IMR-90 (cell line): ENCODE measurements around the gene IDH3G. TPM values are rescaled to one million over a fixed set of nuclear protein-coding genes. Genes with fewer than 3 reads are reported as not detected.

Experiments used
- ATAC-seq: fragments of 200-7000 bp; cut with Tn5 transposase; 2 replicates; pipeline ENCODE4 v1.9.1; 2020; ENCODE audit warnings: low read depth, mild to moderate bottlenecking, moderate library complexity
- BruUV-seq: library from RNA; stranded (reverse); fragments of 400-500 nt; replicated peaks from 2 replicates; lab custom pipeline; 2021; lab: Mats Ljungman, UMichigan
- CTCF ChIA-PET: fragments of 300-600 bp; formaldehyde crosslinking; extraction: SDS; loops from one replicate; lab custom pipeline; 2021; ENCODE audit warnings: antibody characterized with exemption; lab: Yijun Ruan, JAX
- POLR2A ChIA-PET: fragments of 300-600 bp; sonication (Branson Sonifier 250); formaldehyde crosslinking; loops from one replicate; lab custom pipeline; 2022; ENCODE audit warnings: antibody characterized with exemption; ENCODE audit not compliant: unreplicated experiment; lab: Charles Lee
- DNase-seq: peaks from one replicate; pipeline ENCODE4 v3.0.0; 2013
- H2AFZ ChIP-seq: replicated peaks from 2 replicates; pipeline ENCODE3; 2013; ENCODE audit warnings: low read length, mild to moderate bottlenecking; ENCODE audit not compliant: poor library complexity
- H2AK5ac ChIP-seq: 2 replicates; pipeline ENCODE4 v1.6.1; 2013; ENCODE audit warnings: low read depth, low read length, inconsistent platforms
- H2AK9ac ChIP-seq: replicated peaks from 2 replicates; pipeline ENCODE3; 2013; ENCODE audit warnings: mild to moderate bottlenecking, low read depth, low read length, moderate library complexity; ENCODE audit not compliant: poor library complexity
- H2BK120ac ChIP-seq: 2 replicates; pipeline ENCODE4 v1.6.1; 2013; ENCODE audit warnings: low read depth, low read length, inconsistent platforms
- H2BK15ac ChIP-seq: 3 replicates; pipeline ENCODE4 v1.6.1; 2013; ENCODE audit warnings: low read depth, low read length, inconsistent platforms
- H2BK20ac ChIP-seq: 2 replicates; pipeline ENCODE4 v1.6.1; 2013; ENCODE audit warnings: low read depth, mild to moderate bottlenecking, inconsistent platforms, low read length, moderate library complexity
- H2BK5ac ChIP-seq: 2 replicates; pipeline ENCODE4 v1.6.1; 2013; ENCODE audit warnings: mild to moderate bottlenecking, low read depth, low read length, inconsistent platforms; ENCODE audit not compliant: poor library complexity, severe bottlenecking
- H3K14ac ChIP-seq: replicated peaks from 2 replicates; pipeline ENCODE4 v1.6.1; 2013; ENCODE audit warnings: low read depth, low read length, inconsistent platforms
- H3K18ac ChIP-seq: 2 replicates; pipeline ENCODE4 v1.6.1; 2013; ENCODE audit warnings: low read depth, low read length, control low read depth
- H3K23ac ChIP-seq: 2 replicates; pipeline ENCODE4 v1.6.1; 2013; ENCODE audit warnings: low read depth, low read length, inconsistent platforms
- H3K27ac ChIP-seq: 2 replicates; pipeline ENCODE4 v1.5.1; 2013; ENCODE audit warnings: mild to moderate bottlenecking, control low read depth, low read length; ENCODE audit not compliant: insufficient read depth
- H3K27me3 ChIP-seq: 2 replicates; pipeline ENCODE4 v1.6.1; 2013; ENCODE audit warnings: low read length; ENCODE audit not compliant: control insufficient read depth, insufficient read depth
- H3K36me3 ChIP-seq: 2 replicates; pipeline ENCODE4 v1.6.1; 2013; ENCODE audit warnings: low read length, mixed read lengths; ENCODE audit not compliant: control insufficient read depth, insufficient read depth
- H3K4ac ChIP-seq: 2 replicates; pipeline ENCODE4 v1.6.1; 2013; ENCODE audit warnings: low read depth, low read length, inconsistent platforms
- H3K4me1 ChIP-seq: 2 replicates; pipeline ENCODE4 v1.6.1; 2013; ENCODE audit warnings: low read length, mixed read lengths; ENCODE audit not compliant: control insufficient read depth, insufficient read depth
- H3K4me2 ChIP-seq: 2 replicates; pipeline ENCODE4 v1.6.1; 2013; ENCODE audit warnings: low read depth, mild to moderate bottlenecking, control low read depth, low read length, moderate library complexity
- H3K4me3 ChIP-seq: 2 replicates; pipeline ENCODE4 v1.5.1; 2013; ENCODE audit warnings: low read depth, mild to moderate bottlenecking, control low read depth, low read length, moderate library complexity; ENCODE audit not compliant: insufficient read depth
- H3K56ac ChIP-seq: 2 replicates; pipeline ENCODE4 v1.6.1; 2013; ENCODE audit warnings: low read length, inconsistent platforms; ENCODE audit not compliant: insufficient read depth; ENCODE audit errors: extremely low read depth
- H3K79me1 ChIP-seq, 2 experiments: 2 replicates each; pipeline ENCODE4 v1.6.1; 2013; ENCODE audit warnings: low read length in 2 of 2, inconsistent platforms in 1 of 2, low read depth in 1 of 2
- H3K9ac ChIP-seq: 2 replicates; pipeline ENCODE4 v1.6.1; 2013; ENCODE audit warnings: low read depth, low read length, control low read depth
- H3K9me1 ChIP-seq: 2 replicates; pipeline ENCODE4 v1.6.1; 2013; ENCODE audit warnings: low read length, inconsistent platforms; ENCODE audit not compliant: insufficient read depth
- H3K9me3 ChIP-seq: 2 replicates; pipeline ENCODE4 v1.6.1; 2013; ENCODE audit warnings: low read length; ENCODE audit not compliant: control insufficient read depth, insufficient read depth
- H4K20me1 ChIP-seq: 2 replicates; pipeline ENCODE4 v1.6.1; 2013; ENCODE audit warnings: low read length, inconsistent platforms; ENCODE audit not compliant: insufficient read depth
- H4K5ac ChIP-seq: 2 replicates; pipeline ENCODE4 v1.6.1; 2013; ENCODE audit warnings: mild to moderate bottlenecking, low read depth, low read length, control low read depth
- H4K8ac ChIP-seq, 2 experiments: 2 replicates each; pipeline ENCODE4 v1.6.1; 2013; ENCODE audit warnings: low read depth in 2 of 2, low read length in 2 of 2, control low read depth in 1 of 2, inconsistent platforms in 1 of 2
- H4K91ac ChIP-seq: 2 replicates; pipeline ENCODE4 v1.6.1; 2013; ENCODE audit warnings: low read depth, low read length, inconsistent platforms; ENCODE audit not compliant: insufficient read depth
- BHLHE40 ChIP-seq: fragments of 150-350 bp; IDR thresholded peaks from 2 replicates; pipeline ENCODE4 v1.6.1; 2016; ENCODE audit warnings: mild to moderate bottlenecking, low read depth, low read length
- CHD1 ChIP-seq: IDR thresholded peaks from 2 replicates; pipeline ENCODE4 v1.6.1; 2012; ENCODE audit warnings: low read depth, low read length, improper control_type of control experiment
- CTCF ChIP-seq: conservative IDR thresholded peaks from 2 replicates; pipeline ENCODE4 v1.5.1; 2012; ENCODE audit warnings: mild to moderate bottlenecking, low read depth, low read length, improper control_type of control experiment
- ELK1 ChIP-seq: fragments of 150-350 bp; IDR thresholded peaks from 2 replicates; pipeline ENCODE4 v1.6.1; 2016; ENCODE audit warnings: low read depth, mild to moderate bottlenecking, low read length, moderate library complexity, borderline replicate concordance
- FOS ChIP-seq: fragments of 150-350 bp; IDR thresholded peaks from 2 replicates; pipeline ENCODE4 v1.6.1; 2016; ENCODE audit warnings: low read depth, low read length
- MAFK ChIP-seq: IDR thresholded peaks from 2 replicates; pipeline ENCODE4 v1.6.1; 2012; ENCODE audit warnings: low read depth, low read length, improper control_type of control experiment
- MXI1 ChIP-seq: IDR thresholded peaks from 2 replicates; pipeline ENCODE4 v1.6.1; 2012; ENCODE audit warnings: low read depth, mild to moderate bottlenecking, low read length, moderate library complexity, borderline replicate concordance
- NFE2L2 ChIP-seq: fragments of 150-350 bp; IDR thresholded peaks from 2 replicates; pipeline ENCODE4 v1.6.1; 2016; ENCODE audit warnings: low read depth, mild to moderate bottlenecking, low read length
- POLR2A ChIP-seq: IDR thresholded peaks from 2 replicates; pipeline ENCODE4 v1.6.1; 2012; ENCODE audit warnings: mild to moderate bottlenecking, low read depth, low read length
- RAD21 ChIP-seq: IDR thresholded peaks from 2 replicates; pipeline ENCODE4 v1.6.1; 2012; ENCODE audit warnings: low read length, improper control_type of control experiment
- RCOR1 ChIP-seq: IDR thresholded peaks from 2 replicates; pipeline ENCODE4 v1.6.1; 2012; ENCODE audit warnings: mild to moderate bottlenecking, low read length, improper control_type of control experiment; ENCODE audit not compliant: insufficient replicate concordance
- RFX5 ChIP-seq: IDR thresholded peaks from 2 replicates; pipeline ENCODE4 v1.8.0; 2012; ENCODE audit warnings: low read depth, mild to moderate bottlenecking, low read length, moderate library complexity
- SMC3 ChIP-seq: fragments of 150-350 bp; IDR thresholded peaks from 2 replicates; pipeline ENCODE4 v1.6.1; 2016; ENCODE audit warnings: low read depth, mild to moderate bottlenecking, antibody characterized with exemption, low read length, moderate library complexity
- WGBS, 2 experiments: methylation state at CpG; one replicate each; pipeline versions ENCODE4 v1.1.5 to v1.1.7; 2013; ENCODE audit warnings: missing lambda C conversion rate in 2 of 2; ENCODE audit not compliant: insufficient read length in 1 of 2; ENCODE audit errors: extremely low coverage in 2 of 2; 5-methylcytosine and 5-hydroxymethylcytosine counted together
- dilution Hi-C: fragments of 300-500 bp; cut with HindIII; formaldehyde crosslinking; loops from one replicate; pipeline ENCODE4 v1.14.3; 2018; ENCODE audit warnings: low sequenced_read_pairs; ENCODE audit not compliant: unreplicated experiment
- in situ Hi-C: fragments of 300-500 bp; cut with MboI; formaldehyde crosslinking; loops from 3 replicates; pipeline ENCODE4 v1.14.3; 2019; ENCODE audit warnings: low sequenced_read_pairs, inconsistent platforms, mixed read lengths
- intact Hi-C: fragments of 100-400 bp; cut with micrococcal nuclease; formaldehyde crosslinking; loops from 2 replicates; pipeline ENCODE4 v1.10.0; 2022
- polyA plus RNA-seq, 3 experiments: library from polyadenylated mRNA; depleted of rRNA; stranded (reverse); fragments of >200 nt; gene quantifications; 2 replicates each; pipeline ENCODE4 v1.2.3, GENCODE V29; 2012; ENCODE audit warnings: low replicate concordance in 1 of 3
- total RNA-seq: library from RNA; depleted of rRNA; stranded (reverse); fragments of >200 nt; gene quantifications from 2 replicates; pipeline ENCODE4 v1.2.3, GENCODE V29; 2012

Gene IDH3G
- total and polyA plus RNA-seq, 2 of the 4 experiments (the other 2 are of a cell fraction) = 79.4 to 85.7 TPM

- TF ChIP-seq SMC3 = no peak
These were observed 23.4 kb downstream of the IDH3G start (continued) for GRCh38 chrX:153770601-153771414.

GRCh38 chrX:153769865-153770600 is 24.1 kb downstream of the IDH3G start:
- no peak overlapping the region for H3K56ac ChIP-seq
- no peak for TF ChIP-seq MAFK
- no peak for TF ChIP-seq MXI1
- no peak for TF ChIP-seq SMC3
- TF ChIP-seq RAD21 = no peak
- no peak for TF ChIP-seq ELK1
- no peak for TF ChIP-seq NFE2L2
- TF ChIP-seq RFX5 = no peak
- no peak for TF ChIP-seq BHLHE40
- no peak for TF ChIP-seq RCOR1
- no peak for TF ChIP-seq POLR2A
- no peak for TF ChIP-seq FOS
- no peak for TF ChIP-seq CTCF
- TF ChIP-seq CHD1 = no peak

More at GRCh38 chrX:153769865-153770600, 24.1 kb downstream of the IDH3G start:
- no peak overlapping the region for H2AFZ ChIP-seq
- H3K4me1 ChIP-seq = peaks cover 10% of the 10 kb centered on the region
- no peak overlapping the region for H2BK15ac ChIP-seq
- H3K36me3 ChIP-seq = peaks cover 2% of the 10 kb centered on the region; the same call in 1 of the 2 replicates
- H2AK9ac ChIP-seq = no peak overlapping the region
- no peak overlapping the region for H2BK120ac ChIP-seq
- no peaks in the 10 kb centered on the region for H3K27me3 ChIP-seq
- no peak overlapping the region for H3K4me2 ChIP-seq
- H3K23ac ChIP-seq = no peak overlapping the region
- H2BK20ac ChIP-seq = no peak overlapping the region
- ChIA-PET POLR2A (no interaction called here), CTCF (no interaction called here)
- H3K14ac ChIP-seq = no peak overlapping the region
- WGBS, 2 experiments = 92% methylated on average over 12 of the region's 25 CpGs; no CpG with 5 or more reads in 1 of the 2 experiments
- H3K27ac ChIP-seq = no peak overlapping the region
- no peak overlapping the region for H4K5ac ChIP-seq
- H3K9me3 ChIP-seq = no peaks in the 10 kb centered on the region; the same call in 1 of the 2 replicates
- H3K4ac ChIP-seq = no peak overlapping the region
- no peak overlapping the region for H4K91ac ChIP-seq
- no peak overlapping the region for H2BK5ac ChIP-seq
- ATAC-seq (no peak), DNase-seq (no peak)
- peaks cover 0 to 9% of the 10 kb centered on the region in 2 experiments; a peak in 2 of 4 replicates for H3K79me1 ChIP-seq
- intact Hi-C loops = no loop called here
- dilution Hi-C loops = no loop called here
- in situ Hi-C loops = loop anchor here (10.0 kb wide), 1 partner anchor 195 kb away; no protein-coding TSS in a partner anchor
- no peaks in the 10 kb centered on the region for H4K20me1 ChIP-seq
- no peaks in the 10 kb centered on the region for H3K9me1 ChIP-seq
- BruUV-seq = no TSS peak
- H2AK5ac ChIP-seq = no peak overlapping the region
- H3K4me3 ChIP-seq = no peak overlapping the region
- no peak overlapping the region for H3K9ac ChIP-seq
- no peak overlapping the region for H4K8ac ChIP-seq
- no peak overlapping the region for H3K18ac ChIP-seq
